Natural killer cell treated with Interleukin-12 subunit alpha and Interleukin-12 subunit beta and Interleukin-15 and Interleukin-18, amount 100 ng/mL, for 72 hours (primary cell): Measurements from ENCODE around the gene DDX17. TPM values are rescaled to one million over a fixed set of nuclear protein-coding genes. Genes with fewer than 3 reads are reported as not detected.

Source experiments
- ATAC-seq, 2 donors: fragments of 150-1000 bp; cut with Tn5 transposase in 1 of 2; sonication (Bioruptor Pico), chemical (Tn5 transposase) in 1 of 2; 2 replicates each; pipeline ENCODE4 v1.10.0; 2021
- DNase-seq: peaks from one replicate; pipeline ENCODE4 v3.0.0; 2022; ENCODE audit warnings: low spot score
- H3K27ac Mint-ChIP-seq, 2 donors: 1 replicate in 1 of 2; 2 replicates in 1 of 2; pipeline ENCODE4 v1.8.0; 2022; ENCODE audit warnings: mixed read lengths in 2 of 2, mild to moderate bottlenecking in 1 of 2, moderate library complexity in 1 of 2
- H3K27me3 Mint-ChIP-seq, 2 donors: 1 replicate in 1 of 2; 2 replicates in 1 of 2; pipeline ENCODE4 v1.8.0; 2022; ENCODE audit warnings: mixed read lengths in 2 of 2
- H3K36me3 Mint-ChIP-seq: one replicate; pipeline ENCODE4 v1.8.0; 2022; ENCODE audit warnings: mixed read lengths
- H3K4me1 Mint-ChIP-seq, 2 donors: 1 replicate in 1 of 2; 2 replicates in 1 of 2; pipeline ENCODE4 v1.8.0; 2022; ENCODE audit warnings: low read depth in 2 of 2, mixed read lengths in 2 of 2, mild to moderate bottlenecking in 1 of 2
- H3K4me3 Mint-ChIP-seq: one replicate; pipeline ENCODE4 v1.8.0; 2022; ENCODE audit warnings: mixed read lengths
- H3K9me3 Mint-ChIP-seq: 2 replicates; pipeline ENCODE4 v1.8.0; 2022; ENCODE audit warnings: mixed read lengths
- total RNA-seq, 2 donors: library from RNA; stranded (reverse); gene quantifications; one replicate each; pipeline ENCODE4 v1.2.3, GENCODE V29; 2022

The DDX17 gene
- total RNA-seq, 2 donors from 2014 or later = 368 to 422 TPM

DNA sequence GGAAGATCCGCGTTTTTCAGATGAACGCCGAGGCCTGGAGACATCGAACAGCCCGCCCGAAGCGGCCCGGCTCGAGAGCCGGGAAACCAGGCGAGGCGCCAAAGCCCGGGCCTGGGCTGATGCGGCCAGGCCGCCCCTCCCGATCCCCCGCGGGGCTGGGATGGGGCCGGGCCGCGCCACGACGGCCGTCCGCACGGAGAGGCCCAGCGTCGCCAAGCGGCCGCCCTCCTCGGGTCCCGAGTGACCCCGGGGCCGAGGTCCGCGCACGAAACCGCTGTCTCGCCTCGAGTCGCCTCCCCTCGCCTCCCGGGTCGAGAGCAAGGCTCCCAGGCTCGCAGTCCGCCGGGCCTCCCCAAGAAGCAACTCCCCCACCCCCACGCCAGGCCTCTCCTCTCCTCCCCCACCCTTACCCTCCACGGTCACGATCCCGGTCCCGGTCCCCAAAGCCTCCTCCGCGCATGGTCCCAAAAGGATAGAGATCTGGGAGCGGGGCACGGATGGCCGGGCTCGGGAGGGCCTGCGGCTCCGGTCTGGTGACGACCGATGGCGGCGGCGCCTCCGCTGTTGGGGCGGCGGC, 482 bp downstream of the DDX17 start:
- Mint-ChIP-seq H3K4me3 (peak overlapping the region; percentile 88), H3K36me3 (peaks cover 33% of the 10 kb centered on the region), H3K27me3 (no peaks in the 10 kb centered on the region), H3K27ac (peak overlapping the region; percentile 100), H3K4me1 (peaks cover 50 to 54% of the 10 kb centered on the region in 2 donors), H3K9me3 (no peaks in the 10 kb centered on the region)
- DNase-seq (peak; percentile 77), ATAC-seq (peak; percentile 53 to 59)

DNA sequence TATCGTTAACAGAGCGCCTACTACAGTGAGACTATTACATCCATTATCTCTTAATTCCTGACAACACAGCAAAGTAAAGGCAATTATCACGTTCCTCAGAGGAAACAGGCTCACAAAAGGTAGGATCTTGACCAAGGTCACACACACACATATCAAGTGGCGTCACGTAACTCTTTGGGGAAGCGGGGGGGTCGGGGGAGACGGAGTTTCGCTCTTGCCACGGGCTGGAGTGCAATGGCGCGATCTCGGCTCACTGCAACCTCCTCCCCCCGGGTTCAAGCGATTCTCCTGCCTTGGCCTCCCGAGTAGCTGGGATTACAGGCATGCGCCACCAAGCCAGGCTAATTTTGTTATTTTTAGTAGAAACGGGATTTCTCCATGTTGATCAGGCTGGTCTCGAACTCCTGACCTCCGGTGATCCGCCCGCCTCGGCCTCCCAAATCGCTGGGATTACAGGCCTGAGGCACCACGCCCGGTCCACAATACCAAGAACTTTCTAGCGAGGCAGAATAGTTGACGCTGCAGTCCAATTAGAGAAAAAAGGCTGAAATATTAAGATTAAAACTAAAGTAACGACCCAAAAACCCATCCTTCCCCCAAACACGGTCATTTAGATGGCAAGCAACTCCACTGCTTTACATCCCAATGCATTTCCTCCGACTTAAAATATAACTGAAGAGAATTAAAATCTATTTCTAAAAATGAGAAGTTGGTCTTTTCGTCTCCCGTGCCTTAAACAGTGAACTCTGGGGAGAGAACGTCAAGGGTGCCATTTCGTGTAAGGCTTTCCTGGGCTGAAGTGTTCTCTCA, 1.2 kb downstream of the DDX17 start:
- ATAC-seq = no peak
- H3K36me3 Mint-ChIP-seq = peaks cover 33% of the 10 kb centered on the region

DNA sequence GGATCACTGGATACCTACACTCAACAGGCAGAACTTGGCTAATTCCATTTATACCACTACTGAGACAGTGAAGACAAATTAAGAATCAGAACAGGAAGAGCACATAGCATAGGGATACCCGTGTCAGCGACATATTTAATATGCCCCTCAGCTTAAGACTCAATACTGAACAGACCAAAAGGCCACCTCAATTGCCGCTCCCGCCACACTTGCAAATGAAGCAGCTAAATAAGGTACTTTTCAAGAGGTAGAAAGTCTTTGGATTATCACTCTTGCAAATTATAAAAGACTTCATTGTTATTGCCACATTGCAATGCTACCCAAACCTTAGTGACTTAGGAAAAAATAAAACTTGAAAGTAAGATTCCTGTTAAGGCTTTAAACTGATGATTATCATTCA, 3.1 kb downstream of the DDX17 start:
- Mint-ChIP-seq H3K4me1 (peaks cover 52 to 64% of the 10 kb centered on the region in 2 donors), H3K27ac (peak overlapping the region; percentile 100), H3K4me3 (peak overlapping the region; percentile 88), H3K9me3 (no peaks in the 10 kb centered on the region), H3K36me3 (peaks cover 41% of the 10 kb centered on the region), H3K27me3 (no peaks in the 10 kb centered on the region)
- ATAC-seq = no peak
- DNase-seq = no peak

More for the DNA sequence above, 1.2 kb downstream of the DDX17 start:
- Mint-ChIP-seq H3K4me3 (peak overlapping the region; percentile 88), H3K27ac (peak overlapping the region; percentile 100), H3K4me1 (peaks cover 50 to 54% of the 10 kb centered on the region in 2 donors), H3K27me3 (no peaks in the 10 kb centered on the region), H3K9me3 (no peaks in the 10 kb centered on the region)
- peak; percentile 78 for DNase-seq

DNA sequence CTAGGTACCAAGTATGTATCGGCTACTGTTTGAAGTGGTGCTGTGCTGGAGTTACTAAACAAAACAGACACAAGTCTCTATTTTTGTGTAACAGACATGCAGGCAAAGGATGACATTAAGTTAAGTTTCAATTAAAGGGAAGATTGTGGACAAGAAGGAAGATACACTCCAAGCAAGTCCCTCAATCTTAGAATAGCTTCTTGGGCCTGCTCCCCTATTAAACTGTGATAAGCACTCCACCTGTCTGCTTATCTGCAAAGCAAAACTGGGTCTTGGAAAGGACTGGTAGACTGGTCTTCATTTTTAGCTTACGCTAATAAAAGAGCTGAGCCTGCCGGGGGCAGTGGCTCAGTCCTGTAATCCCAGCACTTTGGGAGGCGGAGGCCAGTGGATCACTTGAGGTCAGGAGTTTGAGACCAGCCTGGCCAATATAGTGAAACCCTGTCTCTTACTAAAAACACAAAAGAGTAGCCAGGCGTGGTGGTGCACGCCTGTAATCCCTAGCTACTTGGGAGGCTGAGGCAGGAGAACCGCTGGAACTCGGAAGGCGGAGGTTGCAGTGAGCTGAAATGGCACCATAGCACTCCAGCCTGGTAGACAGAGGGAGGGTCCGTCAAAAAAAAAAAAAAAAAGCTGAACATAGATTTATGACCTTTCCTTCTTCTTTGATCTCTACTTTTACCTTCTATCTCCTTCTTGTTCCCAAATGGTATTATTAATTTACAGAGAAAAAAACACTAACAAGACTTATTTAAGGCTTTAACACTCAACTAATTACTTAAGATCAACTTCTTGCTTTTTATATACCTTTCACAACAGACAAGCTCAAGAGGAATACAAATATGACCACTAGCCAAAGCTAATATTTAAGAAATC, 4.1 kb downstream of the DDX17 start:
- Mint-ChIP-seq H3K4me1 (peaks cover 49 to 66% of the 10 kb centered on the region in 2 donors), H3K4me3 (peak overlapping the region; percentile 88), H3K27me3 (no peaks in the 10 kb centered on the region), H3K9me3 (no peaks in the 10 kb centered on the region), H3K36me3 (peaks cover 41% of the 10 kb centered on the region), H3K27ac (peak overlapping the region; percentile 100)
- no peak for ATAC-seq
- no peak for DNase-seq

DNA sequence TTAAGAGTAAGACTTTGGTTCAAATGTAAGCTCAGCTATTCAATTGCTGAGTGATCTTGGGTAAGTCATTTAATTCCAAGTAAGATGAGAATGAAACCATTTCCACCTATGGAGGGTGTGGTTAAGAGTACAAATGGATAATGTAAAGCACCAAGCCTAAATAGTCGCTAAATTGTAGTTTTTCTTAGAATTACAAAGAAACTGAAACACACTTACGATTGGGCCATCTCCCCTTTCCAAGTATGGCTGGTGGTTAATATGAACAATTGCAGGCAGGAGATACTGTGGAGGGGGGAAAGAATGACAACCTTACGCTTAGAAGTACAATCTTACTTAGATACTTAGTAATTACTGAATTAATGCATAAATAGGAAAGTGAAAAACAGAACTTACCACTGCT, 8.2 kb downstream of the DDX17 start:
- no peak overlapping the region for H3K27ac Mint-ChIP-seq
- H3K27me3 Mint-ChIP-seq = no peaks in the 10 kb centered on the region
- peaks cover 39% of the 10 kb centered on the region for H3K36me3 Mint-ChIP-seq
- H3K9me3 Mint-ChIP-seq = no peaks in the 10 kb centered on the region
- DNase-seq (no peak), ATAC-seq (peak in 1 of 2 donors; percentile 69)
- no peak overlapping the region for H3K4me3 Mint-ChIP-seq
- H3K4me1 Mint-ChIP-seq = peaks cover 37 to 60% of the 10 kb centered on the region in 2 donors

DNA sequence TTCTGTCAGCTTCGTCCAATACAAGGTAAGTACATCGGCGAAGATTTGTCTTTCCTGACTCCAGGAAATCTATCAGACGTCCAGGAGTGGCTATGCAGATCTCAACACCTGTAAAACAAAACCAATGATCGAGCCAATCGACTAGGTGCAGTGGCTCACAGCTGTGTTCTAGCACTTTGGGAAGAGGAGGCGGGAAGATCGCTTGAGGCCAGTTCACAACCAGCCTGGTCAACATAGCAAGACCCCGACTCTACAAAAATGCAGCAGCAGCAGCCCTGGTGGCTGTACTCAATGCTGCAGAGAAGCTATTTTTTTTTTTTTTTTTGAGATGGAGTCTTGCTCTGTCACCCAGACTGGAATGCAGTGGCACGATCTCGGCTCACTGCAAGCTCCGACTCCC, 11.2 kb downstream of the DDX17 start:
- Mint-ChIP-seq H3K27me3 (no peaks in the 10 kb centered on the region), H3K27ac (no peak overlapping the region), H3K4me1 (peaks cover 22 to 46% of the 10 kb centered on the region in 2 donors), H3K9me3 (no peaks in the 10 kb centered on the region), H3K36me3 (peaks cover 30% of the 10 kb centered on the region), H3K4me3 (no peak overlapping the region)
- no peak for ATAC-seq
- DNase-seq = no peak

DNA sequence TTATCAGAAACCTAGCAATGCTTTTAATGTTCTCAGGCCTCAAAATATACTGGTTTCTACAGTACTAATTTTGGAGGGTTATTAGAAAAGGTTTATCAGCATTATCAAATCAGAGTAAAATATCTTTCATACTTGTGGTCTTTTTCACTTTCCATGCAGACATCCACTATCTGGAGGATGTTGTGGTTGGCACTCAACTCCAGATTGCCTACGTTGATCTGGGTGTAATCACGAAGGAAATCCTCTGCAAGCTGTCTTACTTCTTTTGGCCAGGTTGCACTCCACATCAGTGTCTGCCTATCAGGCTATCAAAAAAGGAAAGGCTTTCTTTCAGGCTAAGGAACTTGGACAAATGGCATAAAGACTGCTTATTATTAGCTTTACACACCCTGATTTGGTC, 11.6 kb downstream of the DDX17 start:
- peaks cover 33% of the 10 kb centered on the region for H3K36me3 Mint-ChIP-seq
- no peak for DNase-seq
- H3K9me3 Mint-ChIP-seq = no peaks in the 10 kb centered on the region
- H3K4me1 Mint-ChIP-seq = peaks cover 25 to 48% of the 10 kb centered on the region in 2 donors
- H3K27me3 Mint-ChIP-seq = no peaks in the 10 kb centered on the region
- no peak overlapping the region for H3K27ac Mint-ChIP-seq
- no peak for ATAC-seq
- no peak overlapping the region for H3K4me3 Mint-ChIP-seq

DNA sequence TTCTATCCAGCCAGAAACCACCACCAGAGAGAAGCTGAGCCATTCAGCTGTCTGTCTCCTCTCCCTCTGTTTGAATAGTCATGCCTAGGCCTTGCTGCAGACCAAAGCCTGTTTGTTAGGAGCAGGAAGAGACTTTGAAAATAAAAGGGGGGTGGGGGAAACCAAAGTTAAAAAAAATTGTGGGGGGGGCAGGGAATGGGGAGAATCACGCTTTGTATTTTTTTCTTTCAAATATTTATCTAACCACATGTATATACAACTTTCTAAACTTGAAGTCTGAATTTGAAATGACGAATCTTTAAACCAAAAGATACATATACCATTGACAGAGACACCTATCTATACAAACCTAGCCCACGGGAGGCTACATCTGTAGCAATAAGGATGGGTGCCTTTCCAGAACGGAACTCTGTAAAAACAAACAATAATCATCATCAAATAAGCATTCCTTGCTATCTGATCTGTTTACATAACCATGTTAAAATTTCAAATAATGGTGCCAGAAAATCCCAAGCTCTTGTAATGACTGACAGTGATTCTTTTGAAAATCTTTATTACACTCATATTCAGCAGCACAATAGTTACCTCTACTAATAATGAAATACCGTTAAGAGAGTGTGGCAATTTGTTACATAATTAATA, 14.3 kb downstream of the DDX17 start:
- H3K4me3 Mint-ChIP-seq = no peak overlapping the region
- DNase-seq = no peak
- no peaks in the 10 kb centered on the region for H3K27me3 Mint-ChIP-seq
- H3K27ac Mint-ChIP-seq = no peak overlapping the region
- peaks cover 26 to 31% of the 10 kb centered on the region in 2 donors for H3K4me1 Mint-ChIP-seq
- peaks cover 42% of the 10 kb centered on the region for H3K36me3 Mint-ChIP-seq
- no peaks in the 10 kb centered on the region for H3K9me3 Mint-ChIP-seq
- ATAC-seq = no peak

DNA sequence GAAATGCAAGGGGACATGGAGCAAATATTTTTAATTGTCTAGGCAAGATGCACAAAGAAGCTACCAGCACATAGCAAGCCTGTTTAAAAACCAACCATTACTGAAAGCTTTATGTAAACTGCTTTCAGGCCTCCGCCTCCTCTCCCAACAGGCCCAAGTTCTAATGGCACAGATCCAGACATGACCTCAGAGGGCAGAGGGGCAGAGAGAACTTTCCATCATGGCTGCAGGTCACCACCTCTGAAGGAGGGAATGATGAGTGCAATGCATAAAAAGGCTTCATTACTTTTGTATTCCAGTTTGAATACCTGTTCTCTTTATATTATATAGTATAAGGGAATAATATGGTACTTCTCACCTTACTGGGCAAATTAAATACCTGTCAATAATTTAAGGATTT, 15.2 kb downstream of the DDX17 start:
- H3K9me3 Mint-ChIP-seq = no peaks in the 10 kb centered on the region
- H3K27ac Mint-ChIP-seq = peak overlapping the region; percentile 67 to 93
- ATAC-seq = no peak
- DNase-seq = no peak
- peaks cover 50% of the 10 kb centered on the region for H3K36me3 Mint-ChIP-seq
- peaks cover 30 to 31% of the 10 kb centered on the region in 2 donors for H3K4me1 Mint-ChIP-seq
- H3K4me3 Mint-ChIP-seq = no peak overlapping the region
- H3K27me3 Mint-ChIP-seq = no peaks in the 10 kb centered on the region

DNA sequence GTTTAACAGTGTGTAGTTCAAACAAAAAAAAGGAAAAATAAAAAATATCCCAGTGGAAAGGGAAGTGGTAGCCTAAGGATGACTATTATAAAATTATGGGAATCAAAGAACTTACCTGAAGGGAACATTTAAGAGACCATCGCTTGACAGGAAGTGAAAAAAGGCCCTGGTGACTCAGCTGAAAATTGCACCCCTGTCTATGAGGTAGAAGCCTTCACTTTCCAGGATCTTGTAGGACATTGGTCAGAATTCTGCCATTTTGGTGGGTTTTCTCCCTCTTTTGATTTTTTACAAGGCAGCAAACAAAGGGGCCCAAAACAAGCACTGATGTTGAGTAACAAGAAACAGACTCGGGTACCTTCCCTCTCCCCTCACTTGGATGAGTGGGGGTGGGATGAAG, 15.6 kb downstream of the DDX17 start:
- no peaks in the 10 kb centered on the region for H3K27me3 Mint-ChIP-seq
- H3K36me3 Mint-ChIP-seq = peaks cover 50% of the 10 kb centered on the region
- DNase-seq (no peak), ATAC-seq (no peak)
- H3K4me1 Mint-ChIP-seq = peaks cover 27 to 31% of the 10 kb centered on the region in 2 donors
- H3K27ac Mint-ChIP-seq = peak overlapping the region; percentile 67 to 93
- H3K4me3 Mint-ChIP-seq = no peak overlapping the region
- H3K9me3 Mint-ChIP-seq = no peaks in the 10 kb centered on the region

DNA sequence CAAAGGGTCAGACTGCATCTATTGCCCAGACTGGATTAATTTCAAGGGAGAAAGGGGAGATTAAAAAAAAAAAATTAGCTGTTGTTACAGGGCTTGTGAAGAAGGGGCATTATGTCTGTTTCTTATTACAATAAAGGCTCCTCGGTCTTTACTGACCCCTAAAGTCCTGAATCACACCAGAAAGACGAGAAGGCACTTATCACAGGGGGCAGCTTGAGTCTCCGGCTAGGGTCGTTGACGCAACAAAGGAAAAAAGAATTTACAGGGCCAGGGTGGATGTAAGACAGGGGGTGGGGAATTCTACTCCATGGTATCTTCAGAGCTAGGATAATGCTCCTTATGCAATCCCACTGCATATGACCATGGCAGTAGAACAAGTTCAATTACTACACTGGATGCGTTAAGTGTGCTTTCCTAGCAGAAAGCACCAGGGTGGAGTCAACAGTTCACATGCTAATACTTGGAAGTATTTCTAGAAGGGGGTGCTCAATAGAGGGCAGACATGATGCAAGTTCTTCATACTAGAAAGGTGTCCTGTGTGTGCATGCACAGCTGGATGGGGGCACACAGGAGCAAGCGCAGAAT, 16.5 kb downstream of the DDX17 start:
- H3K4me3 Mint-ChIP-seq = no peak overlapping the region
- no peaks in the 10 kb centered on the region for H3K9me3 Mint-ChIP-seq
- H3K27ac Mint-ChIP-seq = peak overlapping the region; percentile 67 to 93
- DNase-seq = no peak
- ATAC-seq = no peak
- no peaks in the 10 kb centered on the region for H3K27me3 Mint-ChIP-seq
- H3K36me3 Mint-ChIP-seq = peaks cover 48% of the 10 kb centered on the region
- H3K4me1 Mint-ChIP-seq = peaks cover 24 to 28% of the 10 kb centered on the region in 2 donors

DNA sequence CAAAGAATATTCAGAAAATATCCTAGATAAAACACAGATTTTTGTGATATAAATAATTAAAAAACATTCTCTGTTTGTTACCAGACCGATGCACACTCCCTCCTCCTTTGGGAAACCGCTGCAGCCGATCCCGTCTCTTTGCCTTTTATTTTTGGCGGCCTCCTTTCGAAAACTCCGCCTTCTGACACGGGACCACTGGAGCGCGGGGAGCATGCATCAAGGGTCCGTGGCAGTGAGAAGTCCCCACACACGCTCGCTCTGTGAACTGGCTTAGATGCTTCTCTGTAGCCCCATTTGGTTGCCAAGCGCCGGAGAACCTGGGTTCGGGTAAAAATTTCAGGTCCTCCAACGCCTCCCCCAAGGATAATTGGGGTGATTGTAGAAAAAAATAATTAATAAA, 17.0 kb downstream of the DDX17 start:
- Mint-ChIP-seq H3K27ac (peak overlapping the region in 1 of 2 donors; percentile 93), H3K4me1 (peaks cover 22 to 23% of the 10 kb centered on the region in 2 donors), H3K9me3 (no peaks in the 10 kb centered on the region), H3K27me3 (no peaks in the 10 kb centered on the region), H3K4me3 (no peak overlapping the region), H3K36me3 (peaks cover 47% of the 10 kb centered on the region)
- DNase-seq (no peak), ATAC-seq (no peak)

DNA sequence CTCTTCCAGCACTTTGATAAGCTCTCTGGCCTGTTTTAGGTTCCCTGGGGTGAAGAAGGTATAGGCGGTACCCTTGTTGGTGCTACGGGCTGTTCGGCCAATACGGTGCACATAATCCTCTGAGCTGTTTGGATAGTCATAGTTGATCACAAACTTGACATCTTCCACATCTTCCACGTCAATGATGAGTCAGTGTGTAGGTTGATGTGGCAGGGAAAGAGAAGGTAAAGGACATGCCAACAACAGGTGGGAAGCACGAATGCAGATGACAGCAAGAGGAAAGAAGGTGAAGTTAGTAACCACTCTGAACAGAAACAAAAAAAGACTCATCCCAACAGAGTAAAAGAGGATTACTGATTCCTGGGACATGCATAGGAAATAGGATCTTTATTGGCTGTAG, 18.2 kb downstream of the DDX17 start:
- ATAC-seq (no peak), DNase-seq (no peak)
- peak overlapping the region in 1 of 2 donors; percentile 33 for H3K27ac Mint-ChIP-seq
- no peaks in the 10 kb centered on the region for H3K27me3 Mint-ChIP-seq
- H3K4me1 Mint-ChIP-seq = peaks cover 12 to 22% of the 10 kb centered on the region in 2 donors
- H3K9me3 Mint-ChIP-seq = no peaks in the 10 kb centered on the region
- H3K4me3 Mint-ChIP-seq = no peak overlapping the region
- peaks cover 50% of the 10 kb centered on the region for H3K36me3 Mint-ChIP-seq
